ENCODE measurements around the gene NHERF2. TPM values are rescaled to one million over a fixed set of nuclear protein-coding genes. Genes with fewer than 3 reads are reported as not detected.
A peak's percentile ranks its signal among the peaks of the same experiment; 100 is the strongest.

The NHERF2 gene
- total and polyA plus RNA-seq, 5 donors from 2014 or later = 0.09 to 1.5 (median 0.27) TPM

- Mint-ChIP-seq H3K27me3 (no peaks in the 10 kb centered on the region), H3K27ac (peak overlapping the region in 1 of 3 donors; percentile 26), H3K36me3 (no peaks in the 10 kb centered on the region), H3K4me1 (peaks cover 0 to 12% (median 6%) of the 10 kb centered on the region in 4 donors), H3K4me3 (peak overlapping the region in 1 of 4 donors; percentile 54), H3K9me3 (no peaks in the 10 kb centered on the region)
- H3K4me1 ChIP-seq (ENCODE audit: control insufficient read depth, insufficient read depth, low read length, poor library complexity, severe bottlenecking) = peaks cover 15% of the 10 kb centered on the region
- no peaks in the 10 kb centered on the region for H3K27me3 ChIP-seq (ENCODE audit: control insufficient read depth, insufficient read depth, low read length)
- ATAC-seq (ENCODE audit: low read depth in 2 of 2) = no peak
- H3K9me3 ChIP-seq (ENCODE audit: control insufficient read depth in 2 of 2, low read length in 2 of 2) = no peaks in the 10 kb centered on the region
- H3K4me3 ChIP-seq (ENCODE audit: low read depth, low read length) = no peak overlapping the region
- no peaks in the 10 kb centered on the region for H3K36me3 ChIP-seq (ENCODE audit: control insufficient read depth, insufficient read depth, low read length)
- no peak for DNase-seq
- no peak overlapping the region for H3K27ac ChIP-seq (ENCODE audit: insufficient read depth, low read length, poor library complexity, severe bottlenecking)
Observed at GRCh38 chr16:2013527-2013926, 13.2 kb upstream of the NHERF2 start.

- H3K4me1 ChIP-seq (ENCODE audit: control insufficient read depth, insufficient read depth, low read length, poor library complexity, severe bottlenecking) = peaks cover 13% of the 10 kb centered on the region
- Mint-ChIP-seq H3K36me3 (no peaks in the 10 kb centered on the region), H3K27ac (no peak overlapping the region), H3K4me1 (peaks cover 0 to 2% (median under 1%) of the 10 kb centered on the region in 4 donors), H3K9me3 (no peaks in the 10 kb centered on the region), H3K27me3 (peaks cover 6% of the 10 kb centered on the region), H3K4me3 (no peak overlapping the region)
- H3K27ac ChIP-seq (ENCODE audit: insufficient read depth, low read length, poor library complexity, severe bottlenecking) = no peak overlapping the region
- H3K9me3 ChIP-seq (ENCODE audit: control insufficient read depth in 2 of 2, low read length in 2 of 2) = no peaks in the 10 kb centered on the region
- no peaks in the 10 kb centered on the region for H3K36me3 ChIP-seq (ENCODE audit: control insufficient read depth, insufficient read depth, low read length)
- ATAC-seq (ENCODE audit: low read depth in 2 of 2) (no peak), DNase-seq (no peak)
- H3K4me3 ChIP-seq (ENCODE audit: low read depth, low read length) = no peak overlapping the region
- no peaks in the 10 kb centered on the region for H3K27me3 ChIP-seq (ENCODE audit: control insufficient read depth, insufficient read depth, low read length)
Observed at GRCh38 chr16:2015117-2015946, 11.4 kb upstream of the NHERF2 start.

- Histone ChIP-seq H3K9me3 (ENCODE audit: control insufficient read depth in 2 of 2, low read length in 2 of 2) (no peaks in the 10 kb centered on the region), H3K27me3 (ENCODE audit: control insufficient read depth, insufficient read depth, low read length) (no peaks in the 10 kb centered on the region), H3K36me3 (ENCODE audit: control insufficient read depth, insufficient read depth, low read length) (no peaks in the 10 kb centered on the region), H3K4me3 (ENCODE audit: low read depth, low read length) (no peak overlapping the region), H3K27ac (ENCODE audit: insufficient read depth, low read length, poor library complexity, severe bottlenecking) (no peak overlapping the region), H3K4me1 (ENCODE audit: control insufficient read depth, insufficient read depth, low read length, poor library complexity, severe bottlenecking) (peaks cover 14% of the 10 kb centered on the region)
- DNase-seq (no peak), ATAC-seq (ENCODE audit: low read depth in 2 of 2) (no peak)
- no peaks in the 10 kb centered on the region for H3K9me3 Mint-ChIP-seq
- no peak overlapping the region for H3K4me3 Mint-ChIP-seq
- H3K36me3 Mint-ChIP-seq = no peaks in the 10 kb centered on the region
- H3K27ac Mint-ChIP-seq = no peak overlapping the region
- H3K4me1 Mint-ChIP-seq = peaks cover 0 to 2% (median 0%) of the 10 kb centered on the region in 4 donors
- H3K27me3 Mint-ChIP-seq = peaks cover 11% of the 10 kb centered on the region
Observed at GRCh38 chr16:2015947-2016208, 10.8 kb upstream of the NHERF2 start.

- H3K27me3 ChIP-seq (ENCODE audit: control insufficient read depth, insufficient read depth, low read length) = no peaks in the 10 kb centered on the region
Observed at GRCh38 chr16:2016407-2016922, 10.2 kb upstream of the NHERF2 start.

GRCh38 chr16:2019518-2019920 lies 7.2 kb upstream of the NHERF2 start, which contains the start of gene NPW:
TSS of gene NPW (plus strand) at chr16:2019785.
- H3K9me3 Mint-ChIP-seq = no peaks in the 10 kb centered on the region
- ATAC-seq (ENCODE audit: low read depth in 2 of 2) (no peak), DNase-seq (no peak)
- peaks cover 40% of the 10 kb centered on the region for H3K27me3 Mint-ChIP-seq
- Histone ChIP-seq H3K27me3 (ENCODE audit: control insufficient read depth, insufficient read depth, low read length) (no peaks in the 10 kb centered on the region), H3K9me3 (ENCODE audit: control insufficient read depth in 2 of 2, low read length in 2 of 2) (no peaks in the 10 kb centered on the region), H3K4me1 (ENCODE audit: control insufficient read depth, insufficient read depth, low read length, poor library complexity, severe bottlenecking) (peaks cover 28% of the 10 kb centered on the region), H3K27ac (ENCODE audit: insufficient read depth, low read length, poor library complexity, severe bottlenecking) (no peak within 1 kb of the TSS), H3K4me3 (ENCODE audit: low read depth, low read length) (no peak within 1 kb of the TSS), H3K36me3 (ENCODE audit: control insufficient read depth, insufficient read depth, low read length) (no peaks in the 10 kb centered on the region)
- peak within 1 kb of the TSS in 2 of 4 donors; percentile 43 to 69 for H3K4me3 Mint-ChIP-seq
- no peak within 1 kb of the TSS for H3K27ac Mint-ChIP-seq
- peaks cover 0 to 14% (median 5%) of the 10 kb centered on the region in 4 donors for H3K4me1 Mint-ChIP-seq
- H3K36me3 Mint-ChIP-seq = no peaks in the 10 kb centered on the region

More at GRCh38 chr16:2016407-2016922, 10.2 kb upstream of the NHERF2 start:
- no peak for DNase-seq
- no peak for ATAC-seq (ENCODE audit: low read depth in 2 of 2)
- no peaks in the 10 kb centered on the region for H3K36me3 Mint-ChIP-seq
- Histone ChIP-seq H3K27ac (ENCODE audit: insufficient read depth, low read length, poor library complexity, severe bottlenecking) (no peak overlapping the region), H3K4me1 (ENCODE audit: control insufficient read depth, insufficient read depth, low read length, poor library complexity, severe bottlenecking) (peaks cover 14% of the 10 kb centered on the region), H3K36me3 (ENCODE audit: control insufficient read depth, insufficient read depth, low read length) (no peaks in the 10 kb centered on the region), H3K9me3 (ENCODE audit: control insufficient read depth in 2 of 2, low read length in 2 of 2) (no peaks in the 10 kb centered on the region), H3K4me3 (ENCODE audit: low read depth, low read length) (no peak overlapping the region)
- H3K4me1 Mint-ChIP-seq = peaks cover 0 to 2% (median 0%) of the 10 kb centered on the region in 4 donors
- H3K27me3 Mint-ChIP-seq = peaks cover 17% of the 10 kb centered on the region
- peak overlapping the region in 1 of 4 donors; percentile 54 for H3K4me3 Mint-ChIP-seq
- no peak overlapping the region for H3K27ac Mint-ChIP-seq
- no peaks in the 10 kb centered on the region for H3K9me3 Mint-ChIP-seq

GRCh38 chr16:2019921-2020831 lies 6.5 kb upstream of the NHERF2 start:
- Mint-ChIP-seq H3K36me3 (no peaks in the 10 kb centered on the region), H3K4me3 (no peak overlapping the region), H3K27ac (no peak overlapping the region), H3K27me3 (peaks cover 40% of the 10 kb centered on the region), H3K4me1 (peaks cover 0 to 14% (median 5%) of the 10 kb centered on the region in 4 donors), H3K9me3 (no peaks in the 10 kb centered on the region)
- DNase-seq (no peak), ATAC-seq (ENCODE audit: low read depth in 2 of 2) (no peak)
- Histone ChIP-seq H3K36me3 (ENCODE audit: control insufficient read depth, insufficient read depth, low read length) (no peaks in the 10 kb centered on the region), H3K27ac (ENCODE audit: insufficient read depth, low read length, poor library complexity, severe bottlenecking) (no peak overlapping the region), H3K4me1 (ENCODE audit: control insufficient read depth, insufficient read depth, low read length, poor library complexity, severe bottlenecking) (peaks cover 28% of the 10 kb centered on the region), H3K4me3 (ENCODE audit: low read depth, low read length) (no peak overlapping the region), H3K9me3 (ENCODE audit: control insufficient read depth in 2 of 2, low read length in 2 of 2) (no peaks in the 10 kb centered on the region), H3K27me3 (ENCODE audit: control insufficient read depth, insufficient read depth, low read length) (no peaks in the 10 kb centered on the region)

- Mint-ChIP-seq H3K9me3 (no peaks in the 10 kb centered on the region), H3K27me3 (peaks cover 49% of the 10 kb centered on the region), H3K4me1 (peaks cover 0 to 21% (median 6%) of the 10 kb centered on the region in 4 donors), H3K27ac (no peak overlapping the region), H3K4me3 (peak overlapping the region in 3 of 4 donors; percentile 60 to 74 (median 74)), H3K36me3 (no peaks in the 10 kb centered on the region)
- H3K27me3 ChIP-seq (ENCODE audit: control insufficient read depth, insufficient read depth, low read length) = no peaks in the 10 kb centered on the region
- no peaks in the 10 kb centered on the region for H3K9me3 ChIP-seq (ENCODE audit: control insufficient read depth in 2 of 2, low read length in 2 of 2)
- no peaks in the 10 kb centered on the region for H3K36me3 ChIP-seq (ENCODE audit: control insufficient read depth, insufficient read depth, low read length)
- no peak overlapping the region for H3K27ac ChIP-seq (ENCODE audit: insufficient read depth, low read length, poor library complexity, severe bottlenecking)
- peak; percentile 2 to 6 for ATAC-seq (ENCODE audit: low read depth in 2 of 2)
- H3K4me3 ChIP-seq (ENCODE audit: low read depth, low read length) = no peak overlapping the region
- peak in 1 of 3 donors; percentile 23 for DNase-seq
- peaks cover 42% of the 10 kb centered on the region for H3K4me1 ChIP-seq (ENCODE audit: control insufficient read depth, insufficient read depth, low read length, poor library complexity, severe bottlenecking)
Observed at GRCh38 chr16:2022723-2023091, 4.0 kb upstream of the NHERF2 start.

Measured in CD4-positive, CD25-positive, alpha-beta regulatory T cell (primary cell).